Astrocyte (in vitro differentiated cells and primary cell): ENCODE data around the gene PLB1.

Experiments
- EZH2 ChIP-seq: IDR thresholded peaks from 2 replicates; pipeline ENCODE4 v1.6.1; 2012; ENCODE audit warnings: mild to moderate bottlenecking, low read length, inconsistent platforms; ENCODE audit not compliant: insufficient read depth
- TF ChIP-seq, protein P1 (sequence below): IDR thresholded peaks from 2 replicates; pipeline ENCODE4 v1.5.1; 2011; ENCODE audit warnings: low read depth, mild to moderate bottlenecking, inconsistent platforms, low read length, moderate library complexity; ENCODE audit not compliant: insufficient read depth

DNA sequence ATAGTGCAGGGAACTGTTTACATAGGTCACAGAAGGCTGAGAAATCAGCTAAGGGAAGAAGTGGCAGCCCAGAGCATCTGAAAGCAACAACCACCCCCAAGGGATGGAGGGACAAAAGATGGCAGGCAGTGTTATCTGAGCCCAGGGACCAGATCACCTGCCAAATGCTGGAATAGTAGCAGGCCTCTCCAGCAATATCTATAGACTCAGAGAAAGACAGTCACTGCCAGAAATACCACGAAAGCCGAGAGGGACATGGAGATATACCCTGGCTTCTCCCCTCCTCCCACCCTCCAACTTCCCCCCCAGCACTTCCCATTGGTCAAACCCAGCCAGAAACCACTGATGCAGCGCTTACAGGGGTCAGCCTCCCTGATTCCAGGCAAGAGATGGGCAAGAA is 197.4 kb downstream of the PLB1 start:
- TF ChIP-seq, protein P1, sequence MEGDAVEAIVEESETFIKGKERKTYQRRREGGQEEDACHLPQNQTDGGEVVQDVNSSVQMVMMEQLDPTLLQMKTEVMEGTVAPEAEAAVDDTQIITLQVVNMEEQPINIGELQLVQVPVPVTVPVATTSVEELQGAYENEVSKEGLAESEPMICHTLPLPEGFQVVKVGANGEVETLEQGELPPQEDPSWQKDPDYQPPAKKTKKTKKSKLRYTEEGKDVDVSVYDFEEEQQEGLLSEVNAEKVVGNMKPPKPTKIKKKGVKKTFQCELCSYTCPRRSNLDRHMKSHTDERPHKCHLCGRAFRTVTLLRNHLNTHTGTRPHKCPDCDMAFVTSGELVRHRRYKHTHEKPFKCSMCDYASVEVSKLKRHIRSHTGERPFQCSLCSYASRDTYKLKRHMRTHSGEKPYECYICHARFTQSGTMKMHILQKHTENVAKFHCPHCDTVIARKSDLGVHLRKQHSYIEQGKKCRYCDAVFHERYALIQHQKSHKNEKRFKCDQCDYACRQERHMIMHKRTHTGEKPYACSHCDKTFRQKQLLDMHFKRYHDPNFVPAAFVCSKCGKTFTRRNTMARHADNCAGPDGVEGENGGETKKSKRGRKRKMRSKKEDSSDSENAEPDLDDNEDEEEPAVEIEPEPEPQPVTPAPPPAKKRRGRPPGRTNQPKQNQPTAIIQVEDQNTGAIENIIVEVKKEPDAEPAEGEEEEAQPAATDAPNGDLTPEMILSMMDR, result no peak
- no peak for TF ChIP-seq EZH2
